Caco-2 (cell line): ENCODE results near the gene SMC4. TPM values are rescaled to one million over a fixed set of nuclear protein-coding genes. Genes with fewer than 3 reads are reported as not detected.

Experiments
- BruUV-seq: library from RNA; stranded (reverse); fragments of 400-500 nt; replicated peaks from 2 replicates; lab custom pipeline; 2021; lab: Mats Ljungman, UMichigan
- CTCF ChIA-PET: fragments of 300-600 bp; sonication (Branson Sonifier 250); formaldehyde crosslinking; loops from one replicate; lab custom pipeline; 2022; ENCODE audit warnings: antibody characterized with exemption; lab: Charles Lee
- POLR2A ChIA-PET: fragments of 300-600 bp; sonication (Branson Sonifier 250); formaldehyde crosslinking; loops from one replicate; lab custom pipeline; 2022; ENCODE audit warnings: antibody characterized with exemption; lab: Charles Lee
- DNase-seq, 2 experiments: peaks; one replicate each; pipeline versions ENCODE4 v3.0.0 to v3.0.0-alpha.2; 2020 to 2022
- H3K27me3 ChIP-seq: replicated peaks from 2 replicates; pipeline ENCODE4 v1.6.0; 2011; ENCODE audit warnings: low read length; ENCODE audit not compliant: control insufficient read depth, insufficient read depth
- H3K36me3 ChIP-seq: 2 replicates; pipeline ENCODE4 v1.5.1; 2011; ENCODE audit warnings: low read length; ENCODE audit not compliant: control insufficient read depth, insufficient read depth
- H3K4me1 ChIP-seq: fragments of 250-450 bp; sonication (Bioruptor Pico); 2 replicates; pipeline ENCODE4 v1.5.1; 2020; ENCODE audit warnings: mild to moderate bottlenecking
- H3K4me3 ChIP-seq: 2 replicates; pipeline ENCODE4 v1.5.1; 2011; ENCODE audit warnings: low read depth, mild to moderate bottlenecking, control low read depth, low read length
- H3K9me3 ChIP-seq: fragments of 250-450 bp; sonication (Bioruptor Pico); 2 replicates; pipeline ENCODE4 v1.5.1; 2020; ENCODE audit warnings: mild to moderate bottlenecking, moderate library complexity
- H3K27ac Mint-ChIP-seq: one replicate; pipeline ENCODE4 v1.8.0; 2022; ENCODE audit warnings: mixed read lengths; ENCODE audit not compliant: unreplicated experiment
- H3K27me3 Mint-ChIP-seq: one replicate; pipeline ENCODE4 v1.8.0; 2022; ENCODE audit warnings: mixed read lengths; ENCODE audit not compliant: insufficient read depth, unreplicated experiment
- H3K36me3 Mint-ChIP-seq: one replicate; pipeline ENCODE4 v1.8.0; 2022; ENCODE audit warnings: mild to moderate bottlenecking, mixed read lengths; ENCODE audit not compliant: insufficient read depth, unreplicated experiment
- H3K4me1 Mint-ChIP-seq: one replicate; pipeline ENCODE4 v1.8.0; 2022; ENCODE audit warnings: low read depth, mixed read lengths; ENCODE audit not compliant: unreplicated experiment
- H3K4me3 Mint-ChIP-seq: one replicate; pipeline ENCODE4 v1.8.0; 2022; ENCODE audit warnings: mild to moderate bottlenecking, moderate library complexity, mixed read lengths; ENCODE audit not compliant: unreplicated experiment
- H3K9me3 Mint-ChIP-seq: one replicate; pipeline ENCODE4 v1.8.0; 2022; ENCODE audit warnings: mixed read lengths; ENCODE audit not compliant: unreplicated experiment
- CTCF ChIP-seq, 2 experiments: fragments of 200-600 bp in 1 of 2; IDR thresholded peaks; 1 replicate in 1 of 2; 2 replicates in 1 of 2; pipeline versions ENCODE4 v1.5.1 to v1.8.0; 2011 to 2022; ENCODE audit warnings: antibody characterized with exemption in 1 of 2, control low read depth in 1 of 2, inconsistent platforms in 1 of 2, low read depth in 1 of 2, low read length in 1 of 2, mild to moderate bottlenecking in 1 of 2, moderate library complexity in 1 of 2; ENCODE audit not compliant: insufficient read depth in 1 of 2, severe bottlenecking in 1 of 2, unreplicated experiment in 1 of 2
- intact Hi-C: fragments of 100-400 bp; cut with micrococcal nuclease; formaldehyde crosslinking; loops from one replicate; pipeline ENCODE4 v1.10.0; 2022; ENCODE audit not compliant: unreplicated experiment
- total RNA-seq: library from RNA; stranded (reverse); gene quantifications from 2 replicates; pipeline ENCODE4 v1.2.3, GENCODE V29; 2022

SMC4 gene
- total RNA-seq, 1 experiment from 2014 or later, result 133 TPM

DNA sequence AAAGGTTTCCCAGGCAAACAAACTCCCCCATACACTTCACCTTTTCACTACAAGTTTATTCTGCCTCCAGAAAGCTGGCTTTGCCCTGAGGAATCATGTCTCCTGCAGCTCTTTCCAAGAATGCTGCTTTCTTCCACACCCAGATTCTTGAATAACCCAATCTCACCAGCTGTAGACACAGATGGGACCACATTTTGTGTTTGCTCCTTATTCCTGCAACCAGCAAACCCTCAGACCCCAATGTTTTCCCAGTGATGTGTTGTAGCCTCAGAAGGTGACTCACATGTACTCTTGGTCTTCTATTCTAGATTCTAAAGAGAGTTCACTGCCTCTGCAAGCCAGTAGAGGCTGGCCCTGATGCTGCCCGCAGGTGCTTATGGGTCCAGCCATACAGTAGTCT, 73.8 kb downstream of the SMC4 start:
- Histone ChIP-seq H3K4me3 (no peak overlapping the region), H3K4me1 (no peaks in the 10 kb centered on the region), H3K9me3 (peaks cover 13% of the 10 kb centered on the region), H3K27me3 (no peaks in the 10 kb centered on the region), H3K36me3 (no peaks in the 10 kb centered on the region)
- H3K27me3 Mint-ChIP-seq, result peaks cover 3% of the 10 kb centered on the region
- no peak overlapping the region for H3K27ac Mint-ChIP-seq
- H3K36me3 Mint-ChIP-seq, result no peaks in the 10 kb centered on the region
- H3K4me3 Mint-ChIP-seq, result no peak overlapping the region
- no peak for TF ChIP-seq CTCF (IDR thresholded peaks at IDR 0.05; ENCODE audit: insufficient read depth in 1 of 2, low read depth in 1 of 2, low read length in 1 of 2, severe bottlenecking in 1 of 2, unreplicated experiment in 1 of 2)
- intact Hi-C loops, result no loop called here
- POLR2A ChIA-PET, result no interaction called here
- H3K9me3 Mint-ChIP-seq, result peaks cover 16% of the 10 kb centered on the region
- CTCF ChIA-PET, result no interaction called here
- H3K4me1 Mint-ChIP-seq, result no peaks in the 10 kb centered on the region
- no peak for DNase-seq
- BruUV-seq, result no TSS peak

DNA sequence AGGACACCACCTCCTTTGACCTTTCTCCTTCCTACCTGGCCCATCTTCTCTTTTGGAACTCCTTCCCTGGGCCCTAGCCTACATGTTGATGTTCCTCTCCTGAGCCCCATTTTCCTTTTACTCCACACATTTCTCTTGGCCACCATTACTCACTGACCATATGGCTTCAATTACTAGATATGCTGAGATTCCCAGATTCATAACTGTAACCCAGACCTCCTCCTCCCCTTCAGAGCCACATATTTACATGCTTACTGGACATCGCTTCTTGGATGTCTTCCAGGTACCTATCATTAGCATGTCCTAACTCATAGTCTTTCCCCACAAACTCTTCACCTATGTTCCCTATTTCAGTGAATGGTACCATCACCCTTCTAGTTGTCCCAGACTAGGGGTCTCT, 74.5 kb downstream of the SMC4 start:
- Histone ChIP-seq H3K9me3 (peaks cover 13% of the 10 kb centered on the region), H3K4me3 (no peak overlapping the region), H3K36me3 (no peaks in the 10 kb centered on the region), H3K27me3 (no peaks in the 10 kb centered on the region), H3K4me1 (no peaks in the 10 kb centered on the region)
- H3K4me1 Mint-ChIP-seq, result no peaks in the 10 kb centered on the region
- DNase-seq, result no peak
- peaks cover 13% of the 10 kb centered on the region for H3K9me3 Mint-ChIP-seq
- no peak overlapping the region for H3K4me3 Mint-ChIP-seq
- BruUV-seq, result no TSS peak
- H3K27ac Mint-ChIP-seq, result no peak overlapping the region
- no peaks in the 10 kb centered on the region for H3K36me3 Mint-ChIP-seq
- intact Hi-C loops, result no loop called here
- TF ChIP-seq CTCF (IDR thresholded peaks at IDR 0.05; ENCODE audit: insufficient read depth in 1 of 2, low read depth in 1 of 2, low read length in 1 of 2, severe bottlenecking in 1 of 2, unreplicated experiment in 1 of 2), result no peak
- peaks cover 3% of the 10 kb centered on the region for H3K27me3 Mint-ChIP-seq
- ChIA-PET CTCF (no interaction called here), POLR2A (no interaction called here)

DNA sequence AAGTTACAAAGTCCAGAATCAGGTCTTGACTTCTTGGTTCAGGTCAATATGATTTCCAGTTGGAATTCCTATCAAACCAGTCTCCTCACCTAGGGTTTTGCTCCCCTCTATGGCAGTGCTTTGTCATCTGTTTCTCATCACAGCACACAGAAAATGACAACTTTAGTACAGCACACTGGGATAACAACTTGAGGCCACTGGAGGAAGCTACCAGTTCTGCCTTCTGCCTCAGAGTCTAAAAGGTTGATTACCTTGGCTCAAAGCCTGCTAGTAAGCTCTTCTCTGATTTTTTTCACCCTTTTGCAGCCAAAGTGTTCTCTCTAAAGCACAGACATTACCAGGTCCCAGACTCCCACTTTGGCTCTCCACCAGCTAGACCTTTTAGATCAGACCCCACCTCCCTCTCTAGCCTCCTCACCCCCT, 75.0 kb downstream of the SMC4 start:
- TF ChIP-seq CTCF (IDR thresholded peaks at IDR 0.05; ENCODE audit: insufficient read depth in 1 of 2, low read depth in 1 of 2, low read length in 1 of 2, severe bottlenecking in 1 of 2, unreplicated experiment in 1 of 2), result no peak
- Histone ChIP-seq H3K36me3 (no peaks in the 10 kb centered on the region), H3K27me3 (no peaks in the 10 kb centered on the region), H3K4me1 (no peaks in the 10 kb centered on the region), H3K9me3 (peaks cover 13% of the 10 kb centered on the region), H3K4me3 (no peak overlapping the region)
- Mint-ChIP-seq H3K9me3 (peaks cover 8% of the 10 kb centered on the region), H3K27ac (no peak overlapping the region), H3K27me3 (peaks cover 3% of the 10 kb centered on the region), H3K4me3 (no peak overlapping the region), H3K4me1 (no peaks in the 10 kb centered on the region), H3K36me3 (no peaks in the 10 kb centered on the region)
- no peak for DNase-seq
- ChIA-PET CTCF (no interaction called here), POLR2A (no interaction called here)
- BruUV-seq, result no TSS peak
- intact Hi-C loops, result no loop called here
